HG03354 (cell line): ENCODE measurements around the gene DAB2IP.

Experiments used
- ATAC-seq: cut with Tn5 transposase; IDR thresholded peaks from one replicate; pipeline ENCODE4 v1.9.1; 2021; ENCODE audit warnings: mild to moderate bottlenecking; ENCODE audit not compliant: unreplicated experiment, poor library complexity, severe bottlenecking

DAB2IP gene

DNA sequence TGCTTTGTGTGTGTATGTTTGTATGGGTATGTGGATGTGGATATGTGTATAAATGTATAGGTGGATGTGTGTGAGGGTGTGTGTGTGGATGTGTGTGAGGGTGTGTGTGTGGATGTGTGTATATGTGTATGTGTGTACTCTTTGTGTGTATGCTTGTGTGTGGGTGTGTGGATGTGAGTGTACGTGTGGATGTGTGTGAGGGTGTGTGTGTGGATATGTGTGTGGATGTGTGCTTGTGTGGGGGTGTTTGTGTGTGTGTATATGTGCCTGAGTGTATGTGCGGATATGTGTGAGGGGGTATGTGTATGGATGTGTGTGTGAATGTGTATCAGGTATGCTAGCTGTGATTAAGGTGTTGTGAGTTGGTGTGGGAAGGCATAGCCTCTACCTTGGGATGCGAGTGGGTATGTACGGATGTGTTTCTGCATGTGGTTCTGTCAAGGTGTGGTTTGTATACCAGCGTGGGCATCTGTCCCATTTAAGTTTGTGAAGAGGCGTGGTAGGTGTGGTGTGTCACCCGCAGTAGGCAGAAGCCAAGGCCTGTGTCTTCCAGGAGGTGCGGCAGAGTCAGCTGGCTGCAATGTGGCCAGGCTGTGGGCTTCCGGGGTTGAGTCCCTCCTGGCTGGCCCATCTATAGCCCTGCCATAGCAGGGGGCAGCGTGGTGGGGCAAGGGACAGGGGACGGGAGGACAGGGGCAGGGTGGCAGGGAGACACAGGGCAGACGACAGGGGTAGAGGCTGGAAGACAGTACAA is 155.8 kb downstream of the DAB2IP start:
- ATAC-seq, result no peak

- ATAC-seq, result no peak
These were observed 156.4 kb downstream of the DAB2IP start for GRCh38 chr9:121807823-121808278.

DNA sequence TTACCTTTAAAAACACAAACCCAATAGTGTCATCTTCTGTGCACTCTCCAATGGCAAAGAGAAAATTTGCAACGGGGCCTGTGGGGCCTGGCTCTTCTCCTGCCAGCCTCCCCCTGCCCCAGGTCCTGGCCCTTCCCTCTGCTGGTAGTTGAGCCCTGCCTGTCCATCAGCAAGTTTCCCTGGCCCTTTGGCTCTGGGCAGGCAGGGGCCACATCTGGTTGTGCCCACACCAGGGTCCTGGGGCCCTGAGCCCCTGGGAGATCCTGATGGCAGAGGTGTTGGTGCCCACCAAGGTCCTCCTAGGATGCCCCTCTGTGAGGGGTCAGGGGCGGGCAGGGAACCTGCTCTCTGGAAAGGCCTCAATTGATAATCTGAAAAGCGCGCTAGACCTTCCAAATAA is 157.3 kb downstream of the DAB2IP start:
- no peak for ATAC-seq

- ATAC-seq, result no peak
These were observed 158.1 kb downstream of the DAB2IP start for GRCh38 chr9:121809356-121810050.

GRCh38 chr9:121810489-121810888 is 159.1 kb downstream of the DAB2IP start:
- ATAC-seq, result no peak

DNA sequence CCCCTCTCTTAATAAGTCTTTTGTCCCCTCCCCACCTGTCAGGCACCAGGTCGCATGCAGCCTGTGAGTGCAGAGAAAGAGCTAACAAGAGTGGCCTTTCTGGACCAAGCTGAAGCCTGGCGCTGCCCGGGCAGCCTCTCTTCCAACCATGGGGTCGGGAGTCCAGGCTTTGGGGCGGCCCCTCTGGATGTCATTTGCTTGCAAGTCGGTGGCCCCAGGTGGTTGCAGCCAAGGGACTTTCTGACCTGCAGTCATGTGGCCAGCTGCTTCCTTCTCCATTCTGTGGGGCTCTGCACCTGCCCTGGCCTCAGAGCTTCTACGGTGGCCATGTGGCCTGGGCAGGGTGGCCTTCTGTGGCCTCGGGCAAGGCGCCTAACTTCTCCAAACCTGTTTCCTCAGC is 159.7 kb downstream of the DAB2IP start:
- no peak for ATAC-seq

GRCh38 chr9:121811751-121812150 is 160.3 kb downstream of the DAB2IP start:
- ATAC-seq, result no peak

DNA sequence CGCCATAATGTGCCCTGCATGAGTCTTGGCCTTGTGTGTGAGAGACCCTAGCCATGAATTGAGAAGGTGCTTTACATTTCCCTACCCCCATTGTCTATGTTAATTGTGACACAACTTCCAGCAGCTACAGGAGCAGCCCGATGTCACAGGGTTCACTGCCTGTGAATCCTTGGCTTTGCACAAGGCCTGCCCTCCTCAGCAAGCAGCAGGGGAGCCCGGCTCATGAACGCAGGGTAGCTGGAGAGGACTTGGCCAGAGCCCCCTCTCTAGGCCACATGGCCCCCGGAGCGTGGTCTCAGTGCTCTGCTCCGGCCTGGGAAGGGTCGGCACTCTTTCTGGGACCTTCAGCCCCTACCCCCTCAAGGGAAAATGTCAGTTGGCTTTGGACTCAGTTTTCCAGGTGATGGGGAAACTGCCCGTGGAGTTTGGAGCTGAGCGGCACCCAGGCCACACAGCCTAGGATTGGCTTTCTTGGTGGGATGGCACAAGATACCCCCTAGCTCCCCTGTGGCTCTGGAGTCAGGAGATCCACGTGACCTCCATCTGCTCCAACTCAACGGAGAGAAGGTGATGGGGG is 160.8 kb downstream of the DAB2IP start:
- no peak for ATAC-seq

DNA sequence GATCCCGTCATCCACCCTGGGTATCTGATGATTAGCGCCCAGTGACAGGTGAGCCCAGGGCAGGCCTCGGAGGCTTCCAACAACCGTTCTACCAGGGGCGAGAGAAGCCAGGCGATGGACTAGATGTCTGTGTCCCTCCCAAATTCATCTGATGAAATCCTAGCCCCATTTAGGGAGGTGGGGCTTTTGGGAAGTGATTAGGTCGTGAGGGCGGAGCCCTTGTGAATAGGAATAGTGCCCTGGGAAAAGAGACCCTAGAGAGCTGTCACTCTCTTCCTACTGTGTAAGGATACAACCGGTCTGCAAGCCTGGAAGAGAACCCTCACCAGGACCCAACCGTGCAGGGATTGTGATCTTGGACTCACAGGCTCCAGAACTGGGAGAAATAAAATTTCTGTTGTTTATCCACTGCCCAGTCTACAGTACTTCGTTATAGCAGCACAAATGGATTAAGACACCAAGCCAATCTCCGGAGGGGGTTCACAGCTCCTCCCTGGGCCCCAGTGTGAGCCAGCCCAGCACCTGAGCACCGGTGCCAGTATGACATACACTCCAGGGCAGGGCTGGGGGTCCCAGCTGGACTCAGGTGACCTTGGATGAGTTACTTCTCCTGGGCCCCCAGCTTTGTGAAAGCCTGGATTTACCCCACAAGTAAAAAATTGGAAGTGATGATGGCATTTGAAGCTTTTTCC is 162.2 kb downstream of the DAB2IP start:
- no peak for ATAC-seq

DNA sequence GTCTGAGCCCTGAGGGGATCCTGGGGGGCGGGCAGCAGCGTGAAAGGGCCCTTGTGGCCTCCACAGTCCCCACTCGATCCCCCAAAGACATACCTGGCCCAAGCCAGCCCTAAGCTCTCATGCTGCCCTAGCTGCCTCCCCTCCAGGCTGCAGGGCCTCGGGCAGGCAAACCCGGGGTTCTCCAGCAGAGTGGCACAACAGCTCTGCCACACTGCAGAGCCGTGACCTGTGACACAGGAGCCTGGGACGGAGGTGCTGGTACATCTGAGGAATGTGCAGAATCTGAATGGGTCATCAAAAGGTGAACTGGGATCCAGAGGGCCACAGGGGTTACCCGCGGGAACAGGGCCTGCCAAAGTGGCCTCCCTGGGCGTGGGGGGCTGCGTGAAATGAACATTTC is 163.2 kb downstream of the DAB2IP start:
- ATAC-seq, result no peak

DNA sequence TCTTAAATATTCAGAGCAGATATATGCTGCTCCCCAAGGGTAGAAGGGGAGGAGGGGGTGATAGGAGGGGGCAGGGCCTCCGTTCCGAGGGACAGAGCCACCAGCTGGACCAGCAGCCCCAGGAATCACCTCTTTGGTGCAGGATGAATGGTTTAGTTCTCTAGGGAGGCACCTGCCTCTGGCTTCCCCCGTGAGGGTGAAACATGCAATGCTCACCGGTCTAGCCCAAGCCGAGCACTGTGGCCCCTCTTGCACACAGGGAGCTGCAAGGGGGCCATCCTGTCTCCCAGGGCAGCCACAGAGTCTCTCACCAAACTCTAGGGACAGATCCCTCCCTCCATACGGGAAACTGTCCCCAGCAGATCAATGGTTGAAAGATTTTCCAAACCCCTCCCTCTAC is 163.7 kb downstream of the DAB2IP start:
- no peak for ATAC-seq

GRCh38 chr9:121815546-121816448 is 164.4 kb downstream of the DAB2IP start:
- no peak for ATAC-seq

GRCh38 chr9:121816449-121816817 is 165.0 kb downstream of the DAB2IP start:
- ATAC-seq, result no peak

DNA sequence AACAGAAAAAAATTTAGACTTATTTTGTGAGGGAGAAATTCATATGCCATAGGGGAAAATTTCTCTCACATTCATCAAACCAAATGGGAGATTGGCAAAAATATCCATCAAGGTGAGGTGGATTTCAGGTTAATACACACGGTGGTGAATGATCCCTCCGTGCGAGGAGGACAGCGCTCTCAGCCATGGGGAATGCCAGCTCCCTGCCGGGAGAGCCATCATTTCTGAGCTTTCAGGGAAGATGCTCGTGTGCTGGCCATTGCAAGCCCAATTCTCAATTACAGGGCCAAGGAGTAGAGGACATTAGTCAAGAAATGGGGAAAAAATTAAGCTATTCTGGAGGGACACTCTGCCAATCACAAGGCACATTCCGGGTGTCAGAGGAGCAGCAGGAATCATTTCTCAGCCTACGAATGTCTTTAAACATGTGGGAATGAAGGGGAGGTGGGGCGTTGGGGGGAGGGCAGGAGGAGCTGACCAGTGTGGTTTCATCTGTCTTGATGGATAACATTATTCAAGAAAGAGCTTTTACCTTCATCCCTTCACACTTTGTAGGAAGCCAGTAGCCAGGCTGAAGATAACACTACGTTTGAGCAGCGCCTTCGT is 165.5 kb downstream of the DAB2IP start:
- no peak for ATAC-seq

- no peak for ATAC-seq
These were observed 166.0 kb downstream of the DAB2IP start for GRCh38 chr9:121817476-121817875.

- ATAC-seq, result no peak
These were observed 166.7 kb downstream of the DAB2IP start for GRCh38 chr9:121818016-121818661.

DNA sequence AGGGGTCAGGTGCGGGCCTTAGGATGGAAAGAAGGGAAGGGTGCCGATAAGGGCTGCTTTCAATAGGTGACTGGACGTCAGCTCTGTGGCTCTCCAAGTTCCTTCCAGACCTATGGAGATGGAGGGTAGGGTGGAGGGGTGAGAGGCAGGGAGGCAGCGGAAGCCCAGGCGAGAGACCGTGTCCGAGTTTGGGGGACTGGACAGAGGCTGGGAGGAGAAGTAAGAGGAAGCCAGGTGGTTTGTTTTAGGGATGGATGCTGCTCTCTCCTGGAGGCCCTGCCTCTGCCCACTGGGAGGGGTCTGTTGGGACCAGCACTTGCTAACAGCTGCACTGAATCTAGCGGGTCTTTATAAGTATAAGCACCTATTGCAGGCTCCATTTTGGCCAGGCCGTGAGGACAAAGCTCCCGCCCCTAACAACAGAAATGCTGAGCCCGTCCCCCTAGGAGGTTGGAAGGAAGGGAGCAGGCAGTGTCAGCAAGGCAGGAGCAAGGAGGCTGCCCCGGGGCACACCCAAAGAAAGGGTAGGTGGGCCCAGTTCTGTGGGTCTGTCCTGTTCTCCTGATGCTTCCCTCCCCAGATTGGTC is 167.5 kb downstream of the DAB2IP start:
- no peak for ATAC-seq
